Adrenal gland (tissue), 12 donors: Measurements from ENCODE around the gene TUBGCP5. TPM values are rescaled to one million over a fixed set of nuclear protein-coding genes. Genes with fewer than 3 reads are reported as not detected.

Source experiments
- DNase-seq, 7 donors: peaks; one replicate each; pipeline ENCODE4 v3.0.0-alpha.2; 2019 to 2020
- H3K27ac ChIP-seq, 5 donors: fragments of 200-600 bp; sonication (generic) in 4 of 5; 1 replicate in 3 of 5; 2 replicates in 2 of 5; pipeline versions ENCODE4 v1.5.1 to v1.8.0; 2016 to 2020; ENCODE audit warnings: mild to moderate bottlenecking in 1 of 5
- H3K27me3 ChIP-seq: fragments of 200-600 bp; 2 replicates; pipeline ENCODE4 v1.8.0; 2021
- H3K36me3 ChIP-seq, 2 donors: fragments of 200-600 bp; replicated peaks in 1 of 2; 1 replicate in 1 of 2; 2 replicates in 1 of 2; pipeline versions ENCODE4 v1.5.1 to v1.8.0; 2018 to 2022
- H3K4me1 ChIP-seq, 2 donors: fragments of 200-600 bp; replicated peaks in 1 of 2; 1 replicate in 1 of 2; 2 replicates in 1 of 2; pipeline versions ENCODE4 v1.5.1 to v1.8.0; 2018 to 2021
- H3K4me3 ChIP-seq, 4 donors: fragments of 200-600 bp; sonication (generic) in 3 of 4; one replicate each; pipeline ENCODE4 v1.5.1; 2016 to 2018
- H3K9me3 ChIP-seq, 3 donors: fragments of 200-600 bp; sonication (generic) in 1 of 3; replicated peaks in 1 of 3; 1 replicate in 2 of 3; 2 replicates in 1 of 3; pipeline versions ENCODE4 v1.5.1 to v1.8.0; 2016 to 2021
- CTCF ChIP-seq, 6 experiments: fragments of 450-650 bp in 4 of 6; fragments of 200-600 bp in 2 of 6; sonication (generic) in 1 of 6; IDR thresholded peaks; 1 replicate in 5 of 6; 2 replicates in 1 of 6; pipeline versions ENCODE4 v1.5.1 to v1.8.0; 2016 to 2021; ENCODE audit warnings: antibody characterized with exemption in 6 of 6, mild to moderate bottlenecking in 2 of 6, moderate library complexity in 1 of 6
- POLR2A ChIP-seq, 2 donors: fragments of 450-650 bp; IDR thresholded peaks; one replicate each; pipeline ENCODE4 v1.6.1; 2017; ENCODE audit warnings: antibody characterized with exemption in 2 of 2, mild to moderate bottlenecking in 2 of 2, moderate library complexity in 1 of 2
- WGBS, 4 donors: extraction: QIAGEN DNeasy Blood & Tissue Kit in 2 of 4; methylation state at CpG; one replicate each; pipeline versions ENCODE4 v1.1.5 to v1.1.7; 2013 to 2017; 5-methylcytosine and 5-hydroxymethylcytosine counted together
- intact Hi-C, 2 donors: fragments of 100-400 bp; cut with DNase I; formaldehyde crosslinking; loops; one replicate each; pipeline versions ENCODE4 v1.14.1 to v1.15.0; 2022 to 2023
- polyA plus RNA-seq, 3 donors: library from polyadenylated mRNA; stranded (reverse); fragments of 200-250 nt in 2 of 3; fragments of 350-450 nt in 1 of 3; fragmentation: Illumina TruSeq in 1 of 3; extraction: RNeasy Lipid Tissue Mini Kit (QIAGEN cat#74804) in 1 of 3; gene quantifications; one replicate each; pipeline ENCODE4 v1.2.3, GENCODE V29; 2013 to 2014
- total RNA-seq, 9 donors: library from RNA; depleted of rRNA in 4 of 9; stranded (reverse); fragments of >200 nt in 4 of 9; fragments of 120-200 nt in 1 of 9; fragmentation: NEBNext Ultra II Directional in 1 of 9; extraction: Animal tissue kit (Norgen Biotek cat#: 25700) in 1 of 9; gene quantifications; one replicate each; pipeline versions ENCODE4 v1.1.0 to v1.2.4, GENCODE V29; 2013 to 2023
- donor health status: healthy with polysubstance abuse.
- donor health status: Bipolar disorder and iron deficiency.
- donor health status: DM: yes; HTN: yes; CAD: no.
- donor health status: DM: no; HTN: no; CAD: no.
- donor health status: DM: no; HTN: no; CAD: no.
- donor health status: DM: yes; HTN: yes; CAD: no.

TUBGCP5 gene
- total and polyA plus RNA-seq, 12 donors: 7.9 to 32.4 (median 20.6) TPM

- TF ChIP-seq POLR2A (IDR thresholded peaks at IDR 0.05): no peak
- no peak for TF ChIP-seq CTCF (IDR thresholded peaks at IDR 0.05)
- 84 to 88% (median 87%) methylated on average over 12 of the region's 12 CpGs for whole genome bisulfite sequencing, 4 donors
- peaks cover 14 to 64% of the 10 kb centered on the region in 2 donors for H3K4me1 ChIP-seq
- no peaks in the 10 kb centered on the region for H3K27me3 ChIP-seq
- H3K27ac ChIP-seq: no peak overlapping the region
- DNase-seq: no peak
- intact Hi-C loops: no loop called here
- H3K36me3 ChIP-seq: no peaks in the 10 kb centered on the region
- H3K9me3 ChIP-seq: no peaks in the 10 kb centered on the region
- no peak overlapping the region for H3K4me3 ChIP-seq
Measured at GRCh38 chr15:22954326-22954725, 85.0 kb downstream of the TUBGCP5 start.

- Histone ChIP-seq H3K27ac (peak overlapping the region in 2 of 5 donors; percentile 30 to 34), H3K27me3 (no peaks in the 10 kb centered on the region), H3K36me3 (no peaks in the 10 kb centered on the region), H3K4me1 (peaks cover 15 to 75% of the 10 kb centered on the region in 2 donors), H3K4me3 (no peak overlapping the region), H3K9me3 (no peaks in the 10 kb centered on the region)
- intact Hi-C loops: no loop called here
- DNase-seq: no peak
- no peak for TF ChIP-seq POLR2A (IDR thresholded peaks at IDR 0.05)
- TF ChIP-seq CTCF (IDR thresholded peaks at IDR 0.05): no peak
- 58 to 80% (median 69%) methylated on average over 19 to 21 of the region's 21 CpGs for WGBS, 4 donors
Measured at GRCh38 chr15:22952796-22953579, 86.4 kb downstream of the TUBGCP5 start.

GRCh38 chr15:22951381-22952280 lies 87.7 kb downstream of the TUBGCP5 start:
- H3K4me3 ChIP-seq: no peak overlapping the region
- intact Hi-C loops: no loop called here
- TF ChIP-seq POLR2A (IDR thresholded peaks at IDR 0.05): no peak
- no peak for TF ChIP-seq CTCF (IDR thresholded peaks at IDR 0.05)
- no peaks in the 10 kb centered on the region for H3K27me3 ChIP-seq
- WGBS, 4 donors: 85 to 89% (median 86%) methylated on average over 16 to 39 of the region's 39 CpGs
- peak in 3 of 7 donors; percentile 32 to 73 (median 42) for DNase-seq
- H3K4me1 ChIP-seq: peaks cover 15 to 79% of the 10 kb centered on the region in 2 donors
- H3K27ac ChIP-seq: peak overlapping the region in 3 of 5 donors; percentile 42 to 78 (median 59)
- H3K36me3 ChIP-seq: no peaks in the 10 kb centered on the region
- H3K9me3 ChIP-seq: no peaks in the 10 kb centered on the region

- no peak for TF ChIP-seq POLR2A (IDR thresholded peaks at IDR 0.05)
- no peak for TF ChIP-seq CTCF (IDR thresholded peaks at IDR 0.05)
Measured at GRCh38 chr15:22951031-22951380, 88.4 kb downstream of the TUBGCP5 start.

More at GRCh38 chr15:22951031-22951380, 88.4 kb downstream of the TUBGCP5 start:
- intact Hi-C loops: no loop called here
- H3K4me1 ChIP-seq: peaks cover 13 to 73% of the 10 kb centered on the region in 2 donors
- no peak overlapping the region for H3K4me3 ChIP-seq
- H3K27me3 ChIP-seq: no peaks in the 10 kb centered on the region
- H3K36me3 ChIP-seq: no peaks in the 10 kb centered on the region
- no peak for DNase-seq
- 89 to 99% (median 93%) methylated on average over 13 to 16 of the region's 16 CpGs for WGBS, 4 donors
- H3K27ac ChIP-seq: peak overlapping the region in 3 of 5 donors; percentile 42 to 78 (median 59)
- H3K9me3 ChIP-seq: no peaks in the 10 kb centered on the region
